Neural cell (in vitro differentiated cells): ENCODE results near the gene PWP2. TPM values are rescaled to one million over a fixed set of nuclear protein-coding genes. Genes with fewer than 3 reads are reported as not detected.

Experiments used
- H2AFZ ChIP-seq: fragments of 200-600, 300-800 bp; sonication (generic), shearing (Covaris generic); 2 replicates; pipeline ENCODE4 v1.6.0; 2014; ENCODE audit warnings: low read depth, mild to moderate bottlenecking, antibody characterized with exemption, low read length, moderate library complexity
- H3F3A ChIP-seq: fragments of 200-600 bp; shearing (Covaris generic); 2 replicates; pipeline ENCODE4 v1.6.1; 2016; ENCODE audit warnings: mild to moderate bottlenecking, moderate library complexity, mixed read lengths, antibody characterized with exemption, low read length; ENCODE audit not compliant: insufficient read depth, poor library complexity, severe bottlenecking
- H3K27ac ChIP-seq: fragments of 200-600, 300-800 bp; sonication (generic), shearing (Covaris generic); 2 replicates; pipeline ENCODE4 v1.5.1; 2014; ENCODE audit warnings: mild to moderate bottlenecking, low read length, moderate library complexity
- H3K27me3 ChIP-seq: fragments of 300-800, 200-600 bp; sonication (generic), shearing (Covaris generic); 2 replicates; pipeline ENCODE4 v1.6.0; 2014; ENCODE audit warnings: mild to moderate bottlenecking, low read depth, low read length, moderate library complexity; ENCODE audit not compliant: insufficient read depth
- H3K36me3 ChIP-seq: fragments of 300-800, 200-600 bp; sonication (generic), shearing (Covaris generic); 2 replicates; pipeline ENCODE4 v1.5.1; 2014; ENCODE audit warnings: mild to moderate bottlenecking, antibody characterized with exemption, low read length, moderate library complexity; ENCODE audit not compliant: insufficient read depth
- H3K4me2 ChIP-seq: fragments of 300-800, 200-600 bp; sonication (generic), shearing (Covaris generic); 2 replicates; pipeline ENCODE4 v1.6.0; 2014; ENCODE audit warnings: mild to moderate bottlenecking, low read length
- H3K4me3 ChIP-seq: fragments of 300-800, 200-600 bp; sonication (generic), shearing (Covaris generic); 2 replicates; pipeline ENCODE4 v1.5.1; 2014; ENCODE audit warnings: mild to moderate bottlenecking, low read length, moderate library complexity
- H3K79me2 ChIP-seq: fragments of 200-600 bp; shearing (Covaris generic); replicated peaks from 2 replicates; pipeline ENCODE4 v1.6.0; 2014; ENCODE audit warnings: mild to moderate bottlenecking, low read length, moderate library complexity; ENCODE audit not compliant: insufficient read depth
- H3K9ac ChIP-seq: fragments of 300-800, 200-600 bp; sonication (generic), shearing (Covaris generic); 2 replicates; pipeline ENCODE4 v1.6.1; 2016; ENCODE audit warnings: mild to moderate bottlenecking, low read length, mixed read lengths
- H3K9me2 ChIP-seq: fragments of 200-600 bp; shearing (Covaris generic); 2 replicates; pipeline ENCODE4 v1.6.1; 2016; ENCODE audit warnings: mild to moderate bottlenecking, low read length, mixed read lengths; ENCODE audit not compliant: insufficient read depth
- H3K9me3 ChIP-seq: fragments of 200-600, 300-800 bp; sonication (generic), shearing (Covaris generic); 2 replicates; pipeline ENCODE4 v1.6.1; 2016; ENCODE audit warnings: mild to moderate bottlenecking, mixed run types, low read length, moderate library complexity, mixed read lengths
- H4K20me1 ChIP-seq: fragments of 200-600 bp; shearing (Covaris generic); 2 replicates; pipeline ENCODE4 v1.6.1; 2016; ENCODE audit warnings: mild to moderate bottlenecking, mixed run types; ENCODE audit not compliant: insufficient read depth
- EP300 ChIP-seq: fragments of 450-650 bp; conservative IDR thresholded peaks from 2 replicates; pipeline ENCODE4 v1.6.1; 2014; ENCODE audit warnings: antibody characterized with exemption, mild to moderate bottlenecking, moderate library complexity; ENCODE audit not compliant: poor library complexity, severe bottlenecking
- EZH2 ChIP-seq: fragments of 200-600, 300-800 bp; shearing (Covaris generic), sonication (generic); IDR thresholded peaks from 2 replicates; pipeline ENCODE4 v1.6.1; 2014; ENCODE audit warnings: antibody characterized with exemption, low read length, borderline replicate concordance, mild to moderate bottlenecking; ENCODE audit not compliant: insufficient read depth, poor library complexity, severe bottlenecking
- MXI1 ChIP-seq: fragments of 450-650 bp; conservative IDR thresholded peaks from 2 replicates; pipeline ENCODE4 v1.6.1; 2014; ENCODE audit warnings: antibody characterized with exemption, mild to moderate bottlenecking; ENCODE audit not compliant: poor library complexity, severe bottlenecking
- POLR2AphosphoS5 ChIP-seq: IDR thresholded peaks from 2 replicates; pipeline ENCODE4 v1.6.1; 2012
- RAD21 ChIP-seq: fragments of 450-650 bp; conservative IDR thresholded peaks from 2 replicates; pipeline ENCODE4 v1.6.1; 2014; ENCODE audit warnings: antibody characterized with exemption, mild to moderate bottlenecking, moderate library complexity
- SMC3 ChIP-seq: fragments of 450-650 bp; conservative IDR thresholded peaks from 2 replicates; pipeline ENCODE4 v1.6.1; 2014; ENCODE audit warnings: antibody characterized with exemption, mild to moderate bottlenecking, moderate library complexity; ENCODE audit not compliant: poor library complexity
- TAF1 ChIP-seq: IDR thresholded peaks from 2 replicates; pipeline ENCODE4 v1.6.1; 2012; ENCODE audit warnings: low read depth
- polyA plus RNA-seq: library from polyadenylated mRNA; depleted of rRNA; stranded (reverse); fragments of >200 nt; gene quantifications from 2 replicates; pipeline ENCODE4 v1.2.3, GENCODE V29; 2014
- TF ChIP-seq, protein P1 (sequence below): fragments of 450-650 bp; IDR thresholded peaks from 2 replicates; pipeline ENCODE4 v1.5.1; 2014; ENCODE audit warnings: antibody characterized with exemption, mild to moderate bottlenecking, moderate library complexity; ENCODE audit not compliant: poor library complexity, severe bottlenecking
- TF ChIP-seq, protein P2 (sequence below): IDR thresholded peaks from 2 replicates; pipeline ENCODE4 v1.6.1; 2012; ENCODE audit warnings: borderline replicate concordance

Gene PWP2
- polyA plus RNA-seq, 1 donor from 2014 or later, result 1.7 TPM

- TF ChIP-seq RAD21 (no peak), POLR2AphosphoS5 (no peak), EP300 (no peak), SMC3 (no peak), TAF1 (no peak), MXI1 (no peak), EZH2 (no peak)
- TF ChIP-seq, protein P1, sequence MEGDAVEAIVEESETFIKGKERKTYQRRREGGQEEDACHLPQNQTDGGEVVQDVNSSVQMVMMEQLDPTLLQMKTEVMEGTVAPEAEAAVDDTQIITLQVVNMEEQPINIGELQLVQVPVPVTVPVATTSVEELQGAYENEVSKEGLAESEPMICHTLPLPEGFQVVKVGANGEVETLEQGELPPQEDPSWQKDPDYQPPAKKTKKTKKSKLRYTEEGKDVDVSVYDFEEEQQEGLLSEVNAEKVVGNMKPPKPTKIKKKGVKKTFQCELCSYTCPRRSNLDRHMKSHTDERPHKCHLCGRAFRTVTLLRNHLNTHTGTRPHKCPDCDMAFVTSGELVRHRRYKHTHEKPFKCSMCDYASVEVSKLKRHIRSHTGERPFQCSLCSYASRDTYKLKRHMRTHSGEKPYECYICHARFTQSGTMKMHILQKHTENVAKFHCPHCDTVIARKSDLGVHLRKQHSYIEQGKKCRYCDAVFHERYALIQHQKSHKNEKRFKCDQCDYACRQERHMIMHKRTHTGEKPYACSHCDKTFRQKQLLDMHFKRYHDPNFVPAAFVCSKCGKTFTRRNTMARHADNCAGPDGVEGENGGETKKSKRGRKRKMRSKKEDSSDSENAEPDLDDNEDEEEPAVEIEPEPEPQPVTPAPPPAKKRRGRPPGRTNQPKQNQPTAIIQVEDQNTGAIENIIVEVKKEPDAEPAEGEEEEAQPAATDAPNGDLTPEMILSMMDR, result no peak
- TF ChIP-seq, protein P2, sequence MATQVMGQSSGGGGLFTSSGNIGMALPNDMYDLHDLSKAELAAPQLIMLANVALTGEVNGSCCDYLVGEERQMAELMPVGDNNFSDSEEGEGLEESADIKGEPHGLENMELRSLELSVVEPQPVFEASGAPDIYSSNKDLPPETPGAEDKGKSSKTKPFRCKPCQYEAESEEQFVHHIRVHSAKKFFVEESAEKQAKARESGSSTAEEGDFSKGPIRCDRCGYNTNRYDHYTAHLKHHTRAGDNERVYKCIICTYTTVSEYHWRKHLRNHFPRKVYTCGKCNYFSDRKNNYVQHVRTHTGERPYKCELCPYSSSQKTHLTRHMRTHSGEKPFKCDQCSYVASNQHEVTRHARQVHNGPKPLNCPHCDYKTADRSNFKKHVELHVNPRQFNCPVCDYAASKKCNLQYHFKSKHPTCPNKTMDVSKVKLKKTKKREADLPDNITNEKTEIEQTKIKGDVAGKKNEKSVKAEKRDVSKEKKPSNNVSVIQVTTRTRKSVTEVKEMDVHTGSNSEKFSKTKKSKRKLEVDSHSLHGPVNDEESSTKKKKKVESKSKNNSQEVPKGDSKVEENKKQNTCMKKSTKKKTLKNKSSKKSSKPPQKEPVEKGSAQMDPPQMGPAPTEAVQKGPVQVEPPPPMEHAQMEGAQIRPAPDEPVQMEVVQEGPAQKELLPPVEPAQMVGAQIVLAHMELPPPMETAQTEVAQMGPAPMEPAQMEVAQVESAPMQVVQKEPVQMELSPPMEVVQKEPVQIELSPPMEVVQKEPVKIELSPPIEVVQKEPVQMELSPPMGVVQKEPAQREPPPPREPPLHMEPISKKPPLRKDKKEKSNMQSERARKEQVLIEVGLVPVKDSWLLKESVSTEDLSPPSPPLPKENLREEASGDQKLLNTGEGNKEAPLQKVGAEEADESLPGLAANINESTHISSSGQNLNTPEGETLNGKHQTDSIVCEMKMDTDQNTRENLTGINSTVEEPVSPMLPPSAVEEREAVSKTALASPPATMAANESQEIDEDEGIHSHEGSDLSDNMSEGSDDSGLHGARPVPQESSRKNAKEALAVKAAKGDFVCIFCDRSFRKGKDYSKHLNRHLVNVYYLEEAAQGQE, result no peak
- H3F3A ChIP-seq, result no peaks in the 10 kb centered on the region
- no peaks in the 10 kb centered on the region for H3K79me2 ChIP-seq
- H3K9me2 ChIP-seq, result no peaks in the 10 kb centered on the region
- H3K4me2 ChIP-seq, result no peak overlapping the region
- H3K4me3 ChIP-seq, result no peak overlapping the region
- no peaks in the 10 kb centered on the region for H3K9me3 ChIP-seq
- H4K20me1 ChIP-seq, result no peaks in the 10 kb centered on the region
- no peak overlapping the region for H2AFZ ChIP-seq
- H3K9ac ChIP-seq, result no peak overlapping the region
- H3K27ac ChIP-seq, result no peak overlapping the region
- H3K27me3 ChIP-seq, result no peaks in the 10 kb centered on the region
- H3K36me3 ChIP-seq, result no peaks in the 10 kb centered on the region
Measured at GRCh38 chr21:44088401-44088780, 18.8 kb upstream of the PWP2 start.

GRCh38 chr21:44089001-44089911 lies 17.9 kb upstream of the PWP2 start:
- Histone ChIP-seq H3K27me3 (no peaks in the 10 kb centered on the region), H3K36me3 (no peaks in the 10 kb centered on the region), H3K4me3 (no peak overlapping the region), H3K79me2 (no peaks in the 10 kb centered on the region), H2AFZ (no peak overlapping the region), H3K4me2 (no peak overlapping the region), H3K9me2 (no peaks in the 10 kb centered on the region), H4K20me1 (no peaks in the 10 kb centered on the region), H3F3A (no peaks in the 10 kb centered on the region), H3K9me3 (no peaks in the 10 kb centered on the region), H3K27ac (no peak overlapping the region), H3K9ac (no peak overlapping the region)
- TF ChIP-seq, protein P1, result no peak
- TF ChIP-seq POLR2AphosphoS5 (no peak), RAD21 (no peak)
